ENCODE measurements around the gene C11orf87.

DNA sequence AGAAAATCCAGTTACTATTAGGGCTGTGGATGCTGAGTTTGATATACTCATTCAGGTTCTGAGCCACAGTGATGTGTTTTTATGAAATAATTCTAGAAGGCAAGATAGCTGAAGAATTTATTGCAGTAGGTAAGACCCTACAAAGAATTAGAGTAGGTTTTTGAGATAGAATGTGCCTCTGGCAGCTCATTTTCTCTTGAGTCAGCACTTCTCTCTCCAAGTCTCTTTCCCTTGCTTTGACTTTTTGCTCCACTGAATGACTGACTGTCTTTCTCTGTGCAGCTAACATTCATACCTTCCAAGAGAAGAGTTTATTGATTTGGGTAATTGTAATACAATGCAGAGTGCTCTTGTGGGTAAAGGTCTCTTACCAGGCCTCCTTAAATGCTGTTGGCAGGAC, 48.0 kb upstream of the C11orf87 start:
- TF ChIP-seq, protein P1, sequence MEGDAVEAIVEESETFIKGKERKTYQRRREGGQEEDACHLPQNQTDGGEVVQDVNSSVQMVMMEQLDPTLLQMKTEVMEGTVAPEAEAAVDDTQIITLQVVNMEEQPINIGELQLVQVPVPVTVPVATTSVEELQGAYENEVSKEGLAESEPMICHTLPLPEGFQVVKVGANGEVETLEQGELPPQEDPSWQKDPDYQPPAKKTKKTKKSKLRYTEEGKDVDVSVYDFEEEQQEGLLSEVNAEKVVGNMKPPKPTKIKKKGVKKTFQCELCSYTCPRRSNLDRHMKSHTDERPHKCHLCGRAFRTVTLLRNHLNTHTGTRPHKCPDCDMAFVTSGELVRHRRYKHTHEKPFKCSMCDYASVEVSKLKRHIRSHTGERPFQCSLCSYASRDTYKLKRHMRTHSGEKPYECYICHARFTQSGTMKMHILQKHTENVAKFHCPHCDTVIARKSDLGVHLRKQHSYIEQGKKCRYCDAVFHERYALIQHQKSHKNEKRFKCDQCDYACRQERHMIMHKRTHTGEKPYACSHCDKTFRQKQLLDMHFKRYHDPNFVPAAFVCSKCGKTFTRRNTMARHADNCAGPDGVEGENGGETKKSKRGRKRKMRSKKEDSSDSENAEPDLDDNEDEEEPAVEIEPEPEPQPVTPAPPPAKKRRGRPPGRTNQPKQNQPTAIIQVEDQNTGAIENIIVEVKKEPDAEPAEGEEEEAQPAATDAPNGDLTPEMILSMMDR (IDR thresholded peaks at IDR 0.05) = no peak
- TF ChIP-seq POLR2AphosphoS5 (IDR thresholded peaks at IDR 0.05) (no peak), POLR2A (IDR thresholded peaks at IDR 0.05) (no peak)
